DOHH2 (cell line): ENCODE data around the gene SNRPD2.

ENCODE experiments used
- H3F3A ChIP-seq: fragments of 200-600 bp; sonication (generic), shearing (Covaris generic); 2 replicates; pipeline ENCODE4 v1.6.0; 2016; ENCODE audit warnings: antibody characterized with exemption, mild to moderate bottlenecking; ENCODE audit not compliant: control insufficient read depth, insufficient read depth
- H3K27ac ChIP-seq: fragments of 200-600 bp; sonication (generic); 2 replicates; pipeline ENCODE4 v1.5.1; 2014; ENCODE audit warnings: low read depth, mild to moderate bottlenecking, low read length, moderate library complexity
- H3K27me3 ChIP-seq: fragments of 200-600 bp; sonication (generic); 2 replicates; pipeline ENCODE4 v1.6.1; 2014; ENCODE audit warnings: mild to moderate bottlenecking, low read length, mixed read lengths; ENCODE audit not compliant: control insufficient read depth
- H3K36me3 ChIP-seq: fragments of 200-600 bp; sonication (generic); 2 replicates; pipeline ENCODE4 v1.6.1; 2014; ENCODE audit warnings: mild to moderate bottlenecking, low read length, moderate library complexity, mixed read lengths; ENCODE audit not compliant: control insufficient read depth
- H3K4me1 ChIP-seq: fragments of 200-600 bp; sonication (generic); 2 replicates; pipeline ENCODE4 v1.6.1; 2014; ENCODE audit warnings: mild to moderate bottlenecking, low read length, mixed read lengths; ENCODE audit not compliant: control insufficient read depth
- H3K4me2 ChIP-seq: fragments of 200-600 bp; sonication (generic); 2 replicates; pipeline ENCODE4 v1.6.0; 2014; ENCODE audit warnings: mild to moderate bottlenecking, low read length, moderate library complexity
- H3K4me3 ChIP-seq: fragments of 200-600 bp; sonication (generic); 2 replicates; pipeline ENCODE4 v1.5.1; 2014; ENCODE audit warnings: mild to moderate bottlenecking, low read length, mixed read lengths
- H3K79me2 ChIP-seq: fragments of 200-600 bp; sonication (generic); 2 replicates; pipeline ENCODE4 v1.6.1; 2014; ENCODE audit warnings: mild to moderate bottlenecking, low read length, mixed read lengths; ENCODE audit not compliant: control insufficient read depth
- H3K9me2 ChIP-seq: fragments of 200-600 bp; sonication (generic); replicated peaks from 2 replicates; pipeline ENCODE4 v1.6.1; 2014; ENCODE audit warnings: mild to moderate bottlenecking, low read length, mixed read lengths; ENCODE audit not compliant: control insufficient read depth
- H3K9me3 ChIP-seq: fragments of 200-600 bp; sonication (generic); 2 replicates; pipeline ENCODE4 v1.6.1; 2014; ENCODE audit warnings: antibody characterized with exemption, low read length, mixed read lengths; ENCODE audit not compliant: control insufficient read depth, insufficient read depth
- H4K20me1 ChIP-seq: fragments of 200-600 bp; sonication (generic); 2 replicates; pipeline ENCODE4 v1.6.0; 2014; ENCODE audit warnings: low read depth, mild to moderate bottlenecking, antibody characterized with exemption, low read length, moderate library complexity; ENCODE audit not compliant: control insufficient read depth, insufficient read depth
- CTCF ChIP-seq: fragments of 200-600 bp; sonication (generic); IDR thresholded peaks from one replicate; pipeline ENCODE4 v1.5.1; 2014; ENCODE audit warnings: antibody characterized with exemption, mild to moderate bottlenecking, low read depth, low read length; ENCODE audit not compliant: poor library complexity, severe bottlenecking
- EZH2phosphoT487 ChIP-seq: fragments of 200-600 bp; sonication (generic); IDR thresholded peaks from 2 replicates; pipeline ENCODE4 v1.6.1; 2017; ENCODE audit warnings: borderline replicate concordance, mild to moderate bottlenecking, antibody characterized with exemption, low read length, moderate library complexity, mixed read lengths

The SNRPD2 gene

GRCh38 chr19:45668342-45668871 lies 23.3 kb downstream of the SNRPD2 start:
- H3K36me3 ChIP-seq: no peaks in the 10 kb centered on the region
- H4K20me1 ChIP-seq: no peaks in the 10 kb centered on the region
- peak overlapping the region; percentile 19; the same call in 1 of the 2 replicates for H3K27ac ChIP-seq
- TF ChIP-seq CTCF (no peak), EZH2phosphoT487 (no peak)
- H3K4me1 ChIP-seq: peaks cover 46% of the 10 kb centered on the region
- H3K79me2 ChIP-seq: no peaks in the 10 kb centered on the region
- H3K9me3 ChIP-seq: no peaks in the 10 kb centered on the region
- H3K4me2 ChIP-seq: peak overlapping the region; percentile 99
- H3K9me2 ChIP-seq: no peaks in the 10 kb centered on the region
- H3K27me3 ChIP-seq: peaks cover 5% of the 10 kb centered on the region; the same call in 1 of the 2 replicates
- H3K4me3 ChIP-seq: peak overlapping the region; percentile 90
- peaks cover 16% of the 10 kb centered on the region for H3F3A ChIP-seq

- H3K4me3 ChIP-seq: peak within 1 kb of the TSS; percentile 90
- TF ChIP-seq EZH2phosphoT487 (no peak), CTCF (no peak)
- H3K9me3 ChIP-seq: no peaks in the 10 kb centered on the region
- peaks cover 16% of the 10 kb centered on the region for H3F3A ChIP-seq
- H3K4me2 ChIP-seq: peak within 1 kb of the TSS; percentile 99
- no peaks in the 10 kb centered on the region for H4K20me1 ChIP-seq
- no peaks in the 10 kb centered on the region for H3K79me2 ChIP-seq
- peak within 1 kb of the TSS; percentile 19; the same call in 1 of the 2 replicates for H3K27ac ChIP-seq
- no peaks in the 10 kb centered on the region for H3K36me3 ChIP-seq
- peaks cover 46% of the 10 kb centered on the region for H3K4me1 ChIP-seq
- H3K9me2 ChIP-seq: no peaks in the 10 kb centered on the region
- peaks cover 5% of the 10 kb centered on the region; the same call in 1 of the 2 replicates for H3K27me3 ChIP-seq
These were observed 24.0 kb downstream of the SNRPD2 start, which contains the start of gene GIPR for GRCh38 chr19:45667620-45668341. TSS of gene GIPR (plus strand) at chr19:45668221. CDS start at chr19:45669521, 1,300 bp downstream.

- no peak for TF ChIP-seq EZH2phosphoT487
- no peak for TF ChIP-seq CTCF
- Histone ChIP-seq H3K36me3 (no peaks in the 10 kb centered on the region), H3K9me3 (no peaks in the 10 kb centered on the region), H4K20me1 (no peaks in the 10 kb centered on the region), H3K27ac (no peak overlapping the region), H3K79me2 (no peaks in the 10 kb centered on the region), H3K9me2 (no peaks in the 10 kb centered on the region), H3F3A (peaks cover 13% of the 10 kb centered on the region), H3K4me2 (no peak overlapping the region), H3K27me3 (peaks cover 5% of the 10 kb centered on the region; the same call in 1 of the 2 replicates), H3K4me1 (peaks cover 32% of the 10 kb centered on the region), H3K4me3 (no peak overlapping the region)
These were observed 27.2 kb downstream of the SNRPD2 start for GRCh38 chr19:45664575-45664974.
